ENCODE measurements around the gene ARL4C.
"Not testable (repeated sequence)": the region's sequence is repeated elsewhere in the genome, so short reads cannot be mapped to it uniquely, and the experiment has no call there.

Gene ARL4C

GRCh38 chr2:234462218-234462992 is 34.5 kb downstream of the ARL4C start:
- peaks cover 0 to 5% (median 0%) of the 10 kb centered on the region in 3 donors for H3K9me3 ChIP-seq
- no peak overlapping the region for H3K4me3 ChIP-seq
- no peaks in the 10 kb centered on the region for H3K36me3 ChIP-seq
- TF ChIP-seq CTCF (IDR thresholded peaks at IDR 0.05): no peak
- no peaks in the 10 kb centered on the region for H3K4me1 ChIP-seq
- no peak for DNase-seq
- intact Hi-C loops (cut with DNase I; ENCODE audit: low total_unique reads): no loop called here
- no peak overlapping the region for H3K27ac ChIP-seq
- no peaks in the 10 kb centered on the region for H3K27me3 ChIP-seq

GRCh38 chr2:234459401-234460009 is 37.4 kb downstream of the ARL4C start:
- DNase-seq: no peak
- Histone ChIP-seq H3K36me3 (no peaks in the 10 kb centered on the region), H3K4me1 (no peaks in the 10 kb centered on the region), H3K4me3 (no peak overlapping the region), H3K9me3 (peaks cover 0 to 5% (median 0%) of the 10 kb centered on the region in 3 donors), H3K27ac (no peak overlapping the region), H3K27me3 (no peaks in the 10 kb centered on the region)
- TF ChIP-seq CTCF (IDR thresholded peaks at IDR 0.05): no peak
- intact Hi-C loops (cut with DNase I; ENCODE audit: low total_unique reads): no loop called here

GRCh38 chr2:234458466-234458865 is 38.4 kb downstream of the ARL4C start:
- Histone ChIP-seq H3K27me3 (no peaks in the 10 kb centered on the region), H3K4me3 (no peak overlapping the region), H3K9me3 (peaks cover 0 to 5% (median 0%) of the 10 kb centered on the region in 3 donors), H3K27ac (no peak overlapping the region), H3K4me1 (no peaks in the 10 kb centered on the region), H3K36me3 (no peaks in the 10 kb centered on the region)
- DNase-seq: no peak
- intact Hi-C loops (cut with DNase I; ENCODE audit: low total_unique reads): no loop called here
- TF ChIP-seq CTCF (IDR thresholded peaks at IDR 0.05): no peak

- H3K9me3 ChIP-seq: peaks cover 0 to 5% (median 0%) of the 10 kb centered on the region in 3 donors
- H3K36me3 ChIP-seq: no peaks in the 10 kb centered on the region
- H3K27me3 ChIP-seq: no peaks in the 10 kb centered on the region
- H3K4me1 ChIP-seq: no peaks in the 10 kb centered on the region
- H3K27ac ChIP-seq: no peak overlapping the region
- intact Hi-C loops (cut with DNase I; ENCODE audit: low total_unique reads): no loop called here
- H3K4me3 ChIP-seq: no peak overlapping the region
- DNase-seq: no peak
- TF ChIP-seq CTCF (IDR thresholded peaks at IDR 0.05): no peak
Observed at GRCh38 chr2:234457421-234457820, 39.5 kb downstream of the ARL4C start.

GRCh38 chr2:234455246-234455645 is 41.6 kb downstream of the ARL4C start:
- H3K9me3 ChIP-seq; H3K27ac ChIP-seq; H3K4me1 ChIP-seq; H3K27me3 ChIP-seq; intact Hi-C loops (cut with DNase I; ENCODE audit: low total_unique reads); H3K36me3 ChIP-seq; H3K4me3 ChIP-seq; DNase-seq: not testable (repeated sequence)

GRCh38 chr2:234454433-234454832 is 42.4 kb downstream of the ARL4C start:
- Histone ChIP-seq H3K4me1 (peaks cover 0 to 13% (median 2%) of the 10 kb centered on the region in 4 donors), H3K27me3 (no peaks in the 10 kb centered on the region), H3K36me3 (no peaks in the 10 kb centered on the region), H3K4me3 (no peak overlapping the region), H3K27ac (no peak overlapping the region), H3K9me3 (peaks cover 0 to 5% (median 0%) of the 10 kb centered on the region in 3 donors)
- no peak for DNase-seq
- no peak for TF ChIP-seq CTCF (IDR thresholded peaks at IDR 0.05)
- intact Hi-C loops (cut with DNase I; ENCODE audit: low total_unique reads): no loop called here
